Endometrium (tissue), 2 donors: Measurements from ENCODE around the gene PPP2R5C.

Experiments
- FAIRE-seq: peaks from 2 replicates; lab custom pipeline; 2012; peaks lifted over from hg19 to GRCh38; lab: Jason Lieb, UNC
- donor health status: control.
- donor health status: control.

Gene PPP2R5C

GRCh38 chr14:101814934-101815333 lies 53.4 kb downstream of the PPP2R5C start:
- no peak for FAIRE-seq

- no peak for FAIRE-seq
Observed at GRCh38 chr14:101815994-101816393, 54.5 kb downstream of the PPP2R5C start.

GRCh38 chr14:101817501-101818001 lies 56.0 kb downstream of the PPP2R5C start:
- FAIRE-seq: no peak

GRCh38 chr14:101819251-101819990 lies 57.9 kb downstream of the PPP2R5C start:
- peak; percentile 78 for FAIRE-seq

GRCh38 chr14:101820283-101820798 lies 58.8 kb downstream of the PPP2R5C start:
- no peak for FAIRE-seq

GRCh38 chr14:101821528-101821927 lies 60.0 kb downstream of the PPP2R5C start:
- no peak for FAIRE-seq

- FAIRE-seq: no peak
Observed at GRCh38 chr14:101823066-101823465, 61.6 kb downstream of the PPP2R5C start.

GRCh38 chr14:101823511-101824120 lies 62.1 kb downstream of the PPP2R5C start:
- no peak for FAIRE-seq

- FAIRE-seq: no peak
Observed at GRCh38 chr14:101824339-101824727, 62.8 kb downstream of the PPP2R5C start.

GRCh38 chr14:101825797-101826196 lies 64.3 kb downstream of the PPP2R5C start:
- FAIRE-seq: no peak

- FAIRE-seq: no peak
Observed at GRCh38 chr14:101826351-101826750, 64.8 kb downstream of the PPP2R5C start.

GRCh38 chr14:101827286-101827685 lies 65.8 kb downstream of the PPP2R5C start:
- no peak for FAIRE-seq

GRCh38 chr14:101828046-101828445 lies 66.5 kb downstream of the PPP2R5C start:
- FAIRE-seq: no peak

- FAIRE-seq: no peak
Observed at GRCh38 chr14:101830271-101830670, 68.8 kb downstream of the PPP2R5C start.

GRCh38 chr14:101833045-101833444 lies 71.5 kb downstream of the PPP2R5C start:
- FAIRE-seq: no peak

GRCh38 chr14:101834397-101834796 lies 72.9 kb downstream of the PPP2R5C start:
- FAIRE-seq: no peak

- FAIRE-seq: peak; percentile 74
Observed at GRCh38 chr14:101834800-101835547, 73.5 kb downstream of the PPP2R5C start.

GRCh38 chr14:101835566-101835965 lies 74.1 kb downstream of the PPP2R5C start:
- FAIRE-seq: no peak

- no peak for FAIRE-seq
Observed at GRCh38 chr14:101836135-101836534, 74.6 kb downstream of the PPP2R5C start.

GRCh38 chr14:101838476-101838875 lies 77.0 kb downstream of the PPP2R5C start:
- FAIRE-seq: no peak

- no peak for FAIRE-seq
Observed at GRCh38 chr14:101839236-101839635, 77.7 kb downstream of the PPP2R5C start.

- no peak for FAIRE-seq
Observed at GRCh38 chr14:101839661-101840060, 78.2 kb downstream of the PPP2R5C start.
